Large intestine (tissue), 3 donors: Measurements from ENCODE around the gene CNTROB. TPM values are rescaled to one million over a fixed set of nuclear protein-coding genes. Genes with fewer than 3 reads are reported as not detected.

Source experiments
- DNase-seq, 2 donors: peaks; one replicate each; pipeline versions ENCODE4 v3.0.0 to v3.0.0-alpha.2; 2013
- H3K27ac ChIP-seq: one replicate; pipeline ENCODE4 v1.5.1; 2013; ENCODE audit warnings: low read length
- H3K27me3 ChIP-seq: 2 replicates; pipeline ENCODE4 v1.6.1; 2013; ENCODE audit warnings: low read length; ENCODE audit not compliant: control insufficient read depth, insufficient read depth
- H3K36me3 ChIP-seq: 2 replicates; pipeline ENCODE4 v1.6.1; 2013; ENCODE audit warnings: low read length; ENCODE audit not compliant: control insufficient read depth, insufficient read depth
- H3K4me1 ChIP-seq: one replicate; pipeline ENCODE4 v1.6.1; 2013; ENCODE audit warnings: low read length; ENCODE audit not compliant: control insufficient read depth, insufficient read depth
- H3K4me3 ChIP-seq: one replicate; pipeline ENCODE4 v1.5.1; 2013; ENCODE audit warnings: low read length
- H3K9me3 ChIP-seq: one replicate; pipeline ENCODE4 v1.6.1; 2013; ENCODE audit warnings: mild to moderate bottlenecking, low read depth, low read length, moderate library complexity; ENCODE audit not compliant: control insufficient read depth
- WGBS: methylation state at CpG from one replicate; pipeline ENCODE4 v1.1.5; 2013; ENCODE audit warnings: low lambda C conversion rate; ENCODE audit not compliant: insufficient coverage; 5-methylcytosine and 5-hydroxymethylcytosine counted together
- polyA plus RNA-seq: library from polyadenylated mRNA; unstranded; fragments of 120-200 nt; gene quantifications from one replicate; pipeline ENCODE4 v1.2.1, GENCODE V29; 2013

CNTROB gene
- polyA plus RNA-seq, 1 donor: 30.1 TPM

DNA sequence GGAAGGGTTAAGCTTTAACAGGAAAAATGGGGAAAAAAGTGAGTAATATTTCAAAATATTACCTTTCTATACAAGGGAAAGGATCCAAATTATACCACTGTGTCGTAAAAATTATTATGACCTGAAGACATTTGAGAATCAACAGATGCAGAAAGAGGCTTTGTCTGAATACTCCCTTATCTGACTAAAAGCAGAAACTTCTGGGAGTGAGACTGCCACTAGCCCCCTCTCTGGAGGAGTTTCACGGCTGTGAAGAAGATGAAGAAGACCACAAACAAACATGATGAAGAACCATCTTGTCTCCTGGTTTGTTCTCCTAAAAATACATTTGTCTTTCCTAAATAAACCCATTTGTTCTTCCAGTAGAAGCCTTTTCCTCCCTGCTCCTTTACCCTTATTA, 29.4 kb downstream of the CNTROB start:
- no peaks in the 10 kb centered on the region for H3K9me3 ChIP-seq
- DNase-seq: no peak
- H3K36me3 ChIP-seq: no peaks in the 10 kb centered on the region
- H3K4me1 ChIP-seq: no peaks in the 10 kb centered on the region
- no peaks in the 10 kb centered on the region for H3K27me3 ChIP-seq
- 86% methylated on average over 1 of the region's 2 CpGs for WGBS
- H3K4me3 ChIP-seq: no peak overlapping the region
- no peak overlapping the region for H3K27ac ChIP-seq

GRCh38 chr17:7967751-7968150, 35.7 kb downstream of the CNTROB start:
- WGBS: no CpG with 5 or more reads among the region's 2 CpGs
- H3K4me3 ChIP-seq: no peak overlapping the region
- DNase-seq: no peak
- H3K27ac ChIP-seq: no peak overlapping the region
- no peaks in the 10 kb centered on the region for H3K9me3 ChIP-seq
- H3K36me3 ChIP-seq: no peaks in the 10 kb centered on the region
- H3K27me3 ChIP-seq: no peaks in the 10 kb centered on the region
- H3K4me1 ChIP-seq: no peaks in the 10 kb centered on the region

GRCh38 chr17:7969433-7969832, 37.4 kb downstream of the CNTROB start:
- no peaks in the 10 kb centered on the region for H3K4me1 ChIP-seq
- 100% methylated on average over 2 of the region's 6 CpGs for WGBS
- peaks cover 4% of the 10 kb centered on the region for H3K9me3 ChIP-seq
- H3K27me3 ChIP-seq: no peaks in the 10 kb centered on the region
- no peaks in the 10 kb centered on the region for H3K36me3 ChIP-seq
- no peak for DNase-seq
- no peak overlapping the region for H3K4me3 ChIP-seq
- H3K27ac ChIP-seq: no peak overlapping the region

- H3K27ac ChIP-seq: no peak overlapping the region
- H3K4me1 ChIP-seq: no peaks in the 10 kb centered on the region
- H3K36me3 ChIP-seq: no peaks in the 10 kb centered on the region
- no peaks in the 10 kb centered on the region for H3K27me3 ChIP-seq
- 100% methylated on average over 1 of the region's 4 CpGs for whole genome bisulfite sequencing
- no peak overlapping the region for H3K4me3 ChIP-seq
- no peak for DNase-seq
- H3K9me3 ChIP-seq: peaks cover 13% of the 10 kb centered on the region
Measured at GRCh38 chr17:7971651-7972050, 39.6 kb downstream of the CNTROB start.

DNA sequence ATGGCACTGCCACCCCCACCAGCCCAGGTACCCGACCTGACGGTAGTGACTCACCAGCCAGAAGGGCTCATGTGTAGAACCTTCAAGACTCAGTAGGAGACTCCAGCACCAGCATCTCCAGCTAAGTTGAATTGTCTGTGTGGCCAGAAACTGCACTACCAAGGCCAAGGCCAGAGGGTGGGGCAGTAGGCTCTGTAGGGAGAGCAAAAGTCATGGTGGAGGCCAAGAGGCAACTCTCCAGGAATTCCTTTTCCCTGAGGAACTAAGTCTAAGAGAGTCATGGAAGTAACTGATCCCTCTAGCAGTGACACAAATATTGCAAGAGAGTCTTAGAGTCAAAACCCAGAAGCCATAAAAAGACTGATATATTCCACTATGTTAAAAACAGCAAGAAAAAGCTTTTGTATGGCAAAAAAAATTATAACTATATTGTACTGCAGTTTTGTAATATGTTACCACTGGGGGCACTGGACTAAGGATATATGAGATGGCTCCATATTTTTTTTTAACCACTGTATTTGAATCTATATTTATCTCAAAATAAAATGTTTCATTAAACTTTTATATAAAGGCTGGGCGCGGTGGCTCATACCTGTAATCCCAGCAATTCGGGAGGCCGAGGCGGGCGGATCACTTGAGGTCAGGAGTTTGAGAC, 40.3 kb downstream of the CNTROB start:
- no peak for DNase-seq
- Histone ChIP-seq H3K27me3 (no peaks in the 10 kb centered on the region), H3K4me3 (no peak overlapping the region), H3K4me1 (no peaks in the 10 kb centered on the region), H3K9me3 (peaks cover 13% of the 10 kb centered on the region), H3K27ac (no peak overlapping the region), H3K36me3 (no peaks in the 10 kb centered on the region)
- WGBS: no CpG with 5 or more reads among the region's 8 CpGs

- Histone ChIP-seq H3K27me3 (no peaks in the 10 kb centered on the region), H3K4me3 (no peak overlapping the region)
- no peak for DNase-seq
Measured at GRCh38 chr17:7974638-7975131, 42.7 kb downstream of the CNTROB start.

DNA sequence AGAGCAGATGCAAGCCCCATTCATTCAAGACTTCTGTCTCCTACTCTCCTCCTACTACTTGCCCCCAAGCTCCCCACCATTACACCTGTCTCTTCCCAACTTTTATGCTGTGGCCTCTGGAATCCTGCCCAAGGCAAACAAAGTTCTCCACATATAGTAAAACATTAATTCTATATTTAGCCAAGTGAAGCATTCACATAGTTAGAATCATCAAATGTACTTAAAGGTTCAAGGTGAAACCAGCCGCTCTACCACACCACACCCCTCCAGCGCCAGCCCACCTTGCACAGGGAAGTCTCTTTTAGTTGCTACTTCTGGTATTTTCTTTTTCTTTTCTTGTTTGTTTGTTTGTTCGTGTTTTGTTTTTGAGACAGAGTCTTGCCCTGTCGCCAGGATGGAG, 45.0 kb downstream of the CNTROB start:
- Histone ChIP-seq H3K36me3 (no peaks in the 10 kb centered on the region), H3K27ac (no peak overlapping the region), H3K4me1 (no peaks in the 10 kb centered on the region), H3K4me3 (no peak overlapping the region), H3K9me3 (peaks cover 13% of the 10 kb centered on the region), H3K27me3 (no peaks in the 10 kb centered on the region)
- DNase-seq: peak in 1 of 2 donors; percentile 11
- 79% methylated on average over 2 of the region's 4 CpGs for WGBS

More at GRCh38 chr17:7974638-7975131, 42.7 kb downstream of the CNTROB start:
- Histone ChIP-seq H3K36me3 (no peaks in the 10 kb centered on the region), H3K27ac (no peak overlapping the region), H3K9me3 (peaks cover 13% of the 10 kb centered on the region), H3K4me1 (no peaks in the 10 kb centered on the region)

GRCh38 chr17:7977805-7978204, 45.8 kb downstream of the CNTROB start:
- Histone ChIP-seq H3K27ac (no peak overlapping the region), H3K27me3 (peaks cover 2% of the 10 kb centered on the region), H3K4me3 (no peak overlapping the region), H3K4me1 (no peaks in the 10 kb centered on the region), H3K36me3 (no peaks in the 10 kb centered on the region), H3K9me3 (peaks cover 13% of the 10 kb centered on the region)
- no peak for DNase-seq
- 96% methylated on average over 5 of the region's 5 CpGs for WGBS

- H3K27me3 ChIP-seq: peaks cover 2% of the 10 kb centered on the region
- H3K27ac ChIP-seq: no peak overlapping the region
- H3K36me3 ChIP-seq: no peaks in the 10 kb centered on the region
- no peaks in the 10 kb centered on the region for H3K4me1 ChIP-seq
- no peak for DNase-seq
- no peaks in the 10 kb centered on the region for H3K9me3 ChIP-seq
- no CpG with 5 or more reads among the region's 7 CpGs for WGBS
- H3K4me3 ChIP-seq: no peak overlapping the region
Measured at GRCh38 chr17:7982173-7982572, 50.2 kb downstream of the CNTROB start.

- H3K9me3 ChIP-seq: no peaks in the 10 kb centered on the region
- H3K36me3 ChIP-seq: no peaks in the 10 kb centered on the region
- peaks cover 2% of the 10 kb centered on the region for H3K27me3 ChIP-seq
- H3K4me1 ChIP-seq: no peaks in the 10 kb centered on the region
- whole genome bisulfite sequencing: no CpG with 5 or more reads among the region's 6 CpGs
- DNase-seq: no peak
- no peak overlapping the region for H3K27ac ChIP-seq
- H3K4me3 ChIP-seq: no peak overlapping the region
Measured at GRCh38 chr17:7982666-7983065, 50.7 kb downstream of the CNTROB start.

DNA sequence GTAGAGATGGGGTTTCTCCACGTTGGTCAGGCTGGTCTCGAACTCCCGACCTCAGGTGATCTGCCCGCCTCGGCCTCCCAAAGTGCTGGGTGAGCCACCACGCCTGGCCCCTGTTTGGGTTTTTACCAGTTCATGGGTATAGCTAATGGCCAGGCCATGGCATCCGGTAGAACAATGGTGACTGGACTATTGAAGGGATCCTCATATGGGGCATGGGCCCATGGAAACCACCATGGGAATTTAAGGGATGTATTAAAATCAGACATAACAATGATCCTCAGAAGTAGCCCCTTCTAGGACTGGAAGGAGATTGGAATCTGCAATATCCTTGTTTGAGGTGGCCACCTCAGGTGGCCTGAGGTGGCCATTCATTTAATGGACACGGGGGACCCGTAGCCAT, 52.9 kb downstream of the CNTROB start:
- no CpG with 5 or more reads among the region's 9 CpGs for WGBS
- Histone ChIP-seq H3K9me3 (no peaks in the 10 kb centered on the region), H3K27ac (no peak overlapping the region), H3K36me3 (no peaks in the 10 kb centered on the region), H3K4me3 (no peak overlapping the region), H3K27me3 (peaks cover 2% of the 10 kb centered on the region), H3K4me1 (no peaks in the 10 kb centered on the region)
- DNase-seq: no peak
